GM12878 (cell line): Measurements from ENCODE around the gene CNTNAP2.

Experiments
- ATF3 ChIP-seq: IDR thresholded peaks from 2 replicates; pipeline ENCODE4 v1.6.1; 2011; ENCODE audit warnings: low read depth, mild to moderate bottlenecking, low read length, moderate library complexity, borderline replicate concordance; ENCODE audit errors: extremely low read depth
- CBX3 ChIP-seq: fragments of 200-600 bp; sonication (generic); IDR thresholded peaks from 2 replicates; pipeline ENCODE4 v1.6.1; 2016; ENCODE audit warnings: low read depth, borderline replicate concordance
- CTCF ChIP-seq, 3 experiments: IDR thresholded peaks in 2 of 3; conservative IDR thresholded peaks in 1 of 3; 2 replicates each; pipeline ENCODE4 v1.5.1; 2011; ENCODE audit warnings: low read depth in 3 of 3, low read length in 3 of 3, mild to moderate bottlenecking in 3 of 3, control low read depth in 2 of 3, moderate library complexity in 2 of 3, inconsistent platforms in 1 of 3, mixed read lengths in 1 of 3; ENCODE audit not compliant: control insufficient read depth in 2 of 3, insufficient read depth in 1 of 3; ENCODE audit errors: extremely low read depth in 1 of 3
- FOXM1 ChIP-seq: IDR thresholded peaks from 2 replicates; pipeline ENCODE4 v1.6.1; 2012; ENCODE audit warnings: low read depth, mild to moderate bottlenecking, inconsistent platforms, low read length, moderate library complexity
- IRF5 ChIP-seq: fragments of 450-650 bp; IDR thresholded peaks from 2 replicates; pipeline ENCODE4 v1.6.1; 2017; ENCODE audit warnings: borderline replicate concordance
- MYC ChIP-seq: IDR thresholded peaks from 2 replicates; pipeline ENCODE4 v1.6.1; 2011; ENCODE audit warnings: mild to moderate bottlenecking, low read length, moderate library complexity, inconsistent platforms; ENCODE audit not compliant: insufficient read depth, insufficient replicate concordance, insufficient read length, severe bottlenecking
- SPI1 ChIP-seq: IDR thresholded peaks from 2 replicates; pipeline ENCODE4 v1.6.1; 2011; ENCODE audit warnings: low read depth, mild to moderate bottlenecking, low read length, moderate library complexity, borderline replicate concordance; ENCODE audit not compliant: insufficient read depth
- TAF1 ChIP-seq: IDR thresholded peaks from 2 replicates; pipeline ENCODE4 v1.6.1; 2011; ENCODE audit warnings: mild to moderate bottlenecking, low read depth, low read length, borderline replicate concordance

GRCh38 chr7:148192491-148192890, 2075.9 kb downstream of the CNTNAP2 start:
- TF ChIP-seq MYC (no peak), ATF3 (no peak), CTCF (IDR thresholded peaks at IDR 0.05 in 2 of 3, conservative IDR thresholded peaks at IDR 0.05 in 1 of 3; ENCODE audit: control insufficient read depth in 2 of 3, extremely low read depth in 1 of 3, insufficient read depth in 1 of 3, low read depth in 3 of 3, low read length in 3 of 3) (no peak), IRF5 (no peak), CBX3 (no peak), FOXM1 (no peak), SPI1 (no peak), TAF1 (no peak)
